GM21367 (cell line): ENCODE data around the gene NOL11.
A peak's percentile ranks its signal among the peaks of the same experiment; 100 is the strongest.
"Not testable (repeated sequence)": the region's sequence is repeated elsewhere in the genome, so short reads cannot be mapped to it uniquely, and the experiment has no call there.

Experiments
- ATAC-seq: cut with Tn5 transposase; IDR thresholded peaks from one replicate; pipeline ENCODE4 v1.9.1; 2021; ENCODE audit not compliant: unreplicated experiment

The NOL11 gene

GRCh38 chr17:67707442-67707841 is 10.3 kb upstream of the NOL11 start:
- no peak for ATAC-seq

- no peak for ATAC-seq
Observed at GRCh38 chr17:67708378-67708777, 9.4 kb upstream of the NOL11 start.

GRCh38 chr17:67711916-67712315 is 5.8 kb upstream of the NOL11 start:
- no peak for ATAC-seq

GRCh38 chr17:67712375-67712774 is 5.4 kb upstream of the NOL11 start:
- no peak for ATAC-seq

GRCh38 chr17:67713169-67713568 is 4.6 kb upstream of the NOL11 start:
- ATAC-seq = no peak

GRCh38 chr17:67716405-67716798 is 1.3 kb upstream of the NOL11 start:
- no peak for ATAC-seq

- ATAC-seq = no peak
Observed at GRCh38 chr17:67717192-67717623, 528 bp upstream of the NOL11 start.

- peak; percentile 20 for ATAC-seq
Observed at GRCh38 chr17:67718325-67718941, 697 bp downstream of the NOL11 start.

- ATAC-seq = no peak
Observed at GRCh38 chr17:67725373-67725791, 7.6 kb downstream of the NOL11 start.

GRCh38 chr17:67725807-67726206 is 8.1 kb downstream of the NOL11 start:
- no peak for ATAC-seq

- ATAC-seq = not testable (repeated sequence)
Observed at GRCh38 chr17:67727152-67728039, 9.7 kb downstream of the NOL11 start.

GRCh38 chr17:67729903-67730302 is 12.2 kb downstream of the NOL11 start:
- no peak for ATAC-seq

GRCh38 chr17:67730731-67731130 is 13.0 kb downstream of the NOL11 start:
- ATAC-seq = no peak

GRCh38 chr17:67733449-67733848 is 15.7 kb downstream of the NOL11 start:
- no peak for ATAC-seq

- ATAC-seq = no peak
Observed at GRCh38 chr17:67737145-67737544, 19.4 kb downstream of the NOL11 start.

GRCh38 chr17:67742025-67742424 is 24.3 kb downstream of the NOL11 start:
- ATAC-seq = no peak

GRCh38 chr17:67746704-67747571 is 29.2 kb downstream of the NOL11 start:
- no peak for ATAC-seq

GRCh38 chr17:67747681-67748235 is 30.0 kb downstream of the NOL11 start:
- ATAC-seq = no peak

GRCh38 chr17:67750067-67750466 is 32.3 kb downstream of the NOL11 start:
- ATAC-seq = no peak

- no peak for ATAC-seq
Observed at GRCh38 chr17:67751101-67752074, 33.7 kb downstream of the NOL11 start.
